ENCODE measurements around the gene GUSB. TPM values are rescaled to one million over a fixed set of nuclear protein-coding genes. Genes with fewer than 3 reads are reported as not detected.

The GUSB gene
- polyA plus RNA-seq, 2 of the 4 experiments (the other 2 are of a cell fraction), result 32.3 TPM

DNA sequence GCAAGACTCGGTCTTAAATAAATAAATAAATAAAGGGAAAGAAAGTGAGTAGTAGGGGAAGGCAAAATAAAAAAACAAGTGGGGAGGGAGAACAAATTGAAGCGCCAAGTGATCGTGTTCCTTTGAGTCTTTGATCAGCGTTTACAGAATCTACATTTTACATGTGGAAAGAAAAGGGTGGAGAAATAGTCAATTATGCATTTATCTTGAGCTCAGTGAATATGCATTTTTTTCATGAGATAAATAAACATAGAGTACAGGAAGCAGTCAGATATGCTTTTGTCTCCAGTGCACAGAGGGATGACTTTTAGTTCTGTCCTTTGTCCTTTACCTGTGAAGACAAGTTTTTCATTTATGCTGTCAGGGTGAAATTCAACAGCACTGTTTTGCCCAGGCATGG lies 6.1 kb upstream of the GUSB start:
- ATAC-seq, result no peak
- CTCF ChIA-PET, result no interaction called here
- 85% methylated on average over 4 of the region's 4 CpGs for WGBS (ENCODE audit: missing lambda C conversion rate)
- no peak overlapping the region for H3K4me2 ChIP-seq
- no peak overlapping the region for H3K4me3 ChIP-seq
- no peak for DNase-seq (ENCODE audit: low read depth in 1 of 2, low spot score in 1 of 2)
- H3K4me1 ChIP-seq, result peaks cover 13% of the 10 kb centered on the region
- POLR2A ChIA-PET, result no interaction called here
- no peak overlapping the region for H3K27ac ChIP-seq
- FAIRE-seq, result no peak
- TF ChIP-seq JUNB (IDR thresholded peaks at IDR 0.05) (no peak), RCOR1 (IDR thresholded peaks at IDR 0.05; ENCODE audit: low read depth, low read length) (no peak), NPAS2 (CRISPR knock-in tag; IDR thresholded peaks at IDR 0.05; ENCODE audit: borderline replicate concordance) (no peak), ZFP36 (IDR thresholded peaks at IDR 0.05; ENCODE audit: borderline replicate concordance, partially characterized antibody) (no peak), ZSCAN20 (CRISPR knock-in tag; IDR thresholded peaks at IDR 0.05) (no peak), FOXS1 (CRISPR knock-in tag; IDR thresholded peaks at IDR 0.05) (no peak), HOXA7 (CRISPR knock-in tag; IDR thresholded peaks at IDR 0.05) (no peak), CBX8 (IDR thresholded peaks at IDR 0.05) (no peak), GATA3 (IDR thresholded peaks at IDR 0.05; ENCODE audit: borderline replicate concordance) (no peak), HEYL (CRISPR knock-in tag; IDR thresholded peaks at IDR 0.05) (no peak), MYC (IDR thresholded peaks at IDR 0.05; ENCODE audit: borderline replicate concordance, low read length) (no peak), MAFK (IDR thresholded peaks at IDR 0.05; ENCODE audit: partially characterized antibody) (no peak), EHF (CRISPR knock-in tag; IDR thresholded peaks at IDR 0.05) (no peak), JUN (IDR thresholded peaks at IDR 0.05) (no peak), FOSL2 (IDR thresholded peaks at IDR 0.05) (no peak), FOSL2 (CRISPR knock-in tag; IDR thresholded peaks at IDR 0.05) (no peak)
- TF ChIP-seq, protein P1, sequence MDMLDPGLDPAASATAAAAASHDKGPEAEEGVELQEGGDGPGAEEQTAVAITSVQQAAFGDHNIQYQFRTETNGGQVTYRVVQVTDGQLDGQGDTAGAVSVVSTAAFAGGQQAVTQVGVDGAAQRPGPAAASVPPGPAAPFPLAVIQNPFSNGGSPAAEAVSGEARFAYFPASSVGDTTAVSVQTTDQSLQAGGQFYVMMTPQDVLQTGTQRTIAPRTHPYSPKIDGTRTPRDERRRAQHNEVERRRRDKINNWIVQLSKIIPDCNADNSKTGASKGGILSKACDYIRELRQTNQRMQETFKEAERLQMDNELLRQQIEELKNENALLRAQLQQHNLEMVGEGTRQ (IDR thresholded peaks at IDR 0.05), result no peak
- TF ChIP-seq, protein P2, sequence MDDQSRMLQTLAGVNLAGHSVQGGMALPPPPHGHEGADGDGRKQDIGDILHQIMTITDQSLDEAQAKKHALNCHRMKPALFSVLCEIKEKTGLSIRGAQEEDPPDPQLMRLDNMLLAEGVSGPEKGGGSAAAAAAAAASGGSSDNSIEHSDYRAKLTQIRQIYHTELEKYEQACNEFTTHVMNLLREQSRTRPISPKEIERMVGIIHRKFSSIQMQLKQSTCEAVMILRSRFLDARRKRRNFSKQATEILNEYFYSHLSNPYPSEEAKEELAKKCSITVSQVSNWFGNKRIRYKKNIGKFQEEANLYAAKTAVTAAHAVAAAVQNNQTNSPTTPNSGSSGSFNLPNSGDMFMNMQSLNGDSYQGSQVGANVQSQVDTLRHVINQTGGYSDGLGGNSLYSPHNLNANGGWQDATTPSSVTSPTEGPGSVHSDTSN (IDR thresholded peaks at IDR 0.05), result no peak
- TF ChIP-seq, protein P3, sequence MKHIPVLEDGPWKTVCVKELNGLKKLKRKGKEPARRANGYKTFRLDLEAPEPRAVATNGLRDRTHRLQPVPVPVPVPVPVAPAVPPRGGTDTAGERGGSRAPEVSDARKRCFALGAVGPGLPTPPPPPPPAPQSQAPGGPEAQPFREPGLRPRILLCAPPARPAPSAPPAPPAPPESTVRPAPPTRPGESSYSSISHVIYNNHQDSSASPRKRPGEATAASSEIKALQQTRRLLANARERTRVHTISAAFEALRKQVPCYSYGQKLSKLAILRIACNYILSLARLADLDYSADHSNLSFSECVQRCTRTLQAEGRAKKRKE (CRISPR knock-in tag; IDR thresholded peaks at IDR 0.05; ENCODE audit: low read depth), result no peak
- TF ChIP-seq, protein P4, sequence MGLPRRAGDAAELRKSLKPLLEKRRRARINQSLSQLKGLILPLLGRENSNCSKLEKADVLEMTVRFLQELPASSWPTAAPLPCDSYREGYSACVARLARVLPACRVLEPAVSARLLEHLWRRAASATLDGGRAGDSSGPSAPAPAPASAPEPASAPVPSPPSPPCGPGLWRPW (IDR thresholded peaks at IDR 0.05), result no peak
- TF ChIP-seq, protein P5, sequence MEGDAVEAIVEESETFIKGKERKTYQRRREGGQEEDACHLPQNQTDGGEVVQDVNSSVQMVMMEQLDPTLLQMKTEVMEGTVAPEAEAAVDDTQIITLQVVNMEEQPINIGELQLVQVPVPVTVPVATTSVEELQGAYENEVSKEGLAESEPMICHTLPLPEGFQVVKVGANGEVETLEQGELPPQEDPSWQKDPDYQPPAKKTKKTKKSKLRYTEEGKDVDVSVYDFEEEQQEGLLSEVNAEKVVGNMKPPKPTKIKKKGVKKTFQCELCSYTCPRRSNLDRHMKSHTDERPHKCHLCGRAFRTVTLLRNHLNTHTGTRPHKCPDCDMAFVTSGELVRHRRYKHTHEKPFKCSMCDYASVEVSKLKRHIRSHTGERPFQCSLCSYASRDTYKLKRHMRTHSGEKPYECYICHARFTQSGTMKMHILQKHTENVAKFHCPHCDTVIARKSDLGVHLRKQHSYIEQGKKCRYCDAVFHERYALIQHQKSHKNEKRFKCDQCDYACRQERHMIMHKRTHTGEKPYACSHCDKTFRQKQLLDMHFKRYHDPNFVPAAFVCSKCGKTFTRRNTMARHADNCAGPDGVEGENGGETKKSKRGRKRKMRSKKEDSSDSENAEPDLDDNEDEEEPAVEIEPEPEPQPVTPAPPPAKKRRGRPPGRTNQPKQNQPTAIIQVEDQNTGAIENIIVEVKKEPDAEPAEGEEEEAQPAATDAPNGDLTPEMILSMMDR (IDR thresholded peaks at IDR 0.05), result no peak
- no peaks in the 10 kb centered on the region for H3K9me3 ChIP-seq

DNA sequence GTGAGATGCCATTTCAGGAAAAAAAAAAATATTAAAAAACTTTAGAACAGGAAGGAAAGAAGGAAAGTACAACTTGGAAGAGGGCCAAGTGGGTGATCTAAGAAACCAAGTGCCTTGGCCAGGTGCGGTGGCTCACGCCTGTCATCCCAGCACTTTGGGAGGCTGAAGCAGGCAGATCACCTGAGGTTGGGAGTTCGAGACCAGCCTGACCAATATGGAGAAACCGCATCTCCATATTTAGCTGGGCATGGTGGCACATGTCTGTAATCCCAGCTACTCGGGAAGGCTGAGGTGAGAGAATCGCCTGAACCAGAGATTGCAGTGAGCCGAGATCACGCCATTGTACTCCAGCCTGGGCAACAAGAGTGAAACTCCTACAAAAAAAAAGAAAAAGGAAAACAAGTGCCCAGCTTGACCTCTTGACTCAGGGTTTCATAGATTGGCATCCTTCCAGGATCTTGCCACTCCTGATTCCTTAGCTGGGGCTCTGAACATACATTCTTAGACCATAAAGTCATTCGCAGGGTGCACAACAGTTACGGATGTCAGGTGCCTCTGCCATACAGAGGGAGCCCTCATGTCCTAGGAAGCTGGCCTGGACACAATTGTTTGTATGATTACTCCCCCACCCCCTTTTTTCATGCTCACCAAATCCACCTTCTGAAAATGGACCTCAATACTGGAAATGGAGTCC lies 2.1 kb upstream of the GUSB start:
- peak overlapping the region; percentile 26 for H3K4me2 ChIP-seq
- FAIRE-seq (no peak), ATAC-seq (peak; percentile 25 to 44; a peak in 1 of 6 replicates), DNase-seq (ENCODE audit: low read depth in 1 of 2, low spot score in 1 of 2) (peak; percentile 52 to 82)
- ChIA-PET POLR2A (interaction anchor here (0.7 kb wide), 1 partner anchor 178 kb away, joined by 5 read pairs; no protein-coding TSS in a partner anchor), CTCF (interaction anchor here (1.3 kb wide), 1 partner anchor 13 kb away, joined by 3 read pairs; no protein-coding TSS in a partner anchor)
- peaks cover 27% of the 10 kb centered on the region for H3K4me1 ChIP-seq
- H3K27ac ChIP-seq, result peak overlapping the region; percentile 49 to 92
- WGBS (ENCODE audit: missing lambda C conversion rate), result 77% methylated on average over 10 of the region's 10 CpGs
- no peak for TF ChIP-seq FOSL2 (IDR thresholded peaks at IDR 0.05)
- TF ChIP-seq FOSL2 (CRISPR knock-in tag; IDR thresholded peaks at IDR 0.05), result peak; percentile 28; the same call in 1 of the 2 replicates
- no peak for TF ChIP-seq HOXA7 (CRISPR knock-in tag; IDR thresholded peaks at IDR 0.05)
- TF ChIP-seq RNF2 (IDR thresholded peaks at IDR 0.05; ENCODE audit: borderline replicate concordance, low read depth), result no peak
- TF ChIP-seq, protein P3 (CRISPR knock-in tag; IDR thresholded peaks at IDR 0.05; ENCODE audit: low read depth), result no peak
- TF ChIP-seq MAFK (IDR thresholded peaks at IDR 0.05; ENCODE audit: partially characterized antibody), result no peak
- no peak for TF ChIP-seq MYC (IDR thresholded peaks at IDR 0.05; ENCODE audit: borderline replicate concordance, low read length)
- TF ChIP-seq ZFP36 (IDR thresholded peaks at IDR 0.05; ENCODE audit: borderline replicate concordance, partially characterized antibody), result no peak
- no peak overlapping the region for H3K4me3 ChIP-seq
- no peaks in the 10 kb centered on the region for H3K9me3 ChIP-seq
